HCT116 (cell line): ENCODE measurements around the gene TCF7L2. TPM values are rescaled to one million over a fixed set of nuclear protein-coding genes. Genes with fewer than 3 reads are reported as not detected.

Source experiments
- ATAC-seq: fragments of 200-7000 bp; cut with Tn5 transposase; 2 replicates; pipeline ENCODE4 v1.9.1; 2020; ENCODE audit warnings: mild to moderate bottlenecking, moderate library complexity
- BruUV-seq: library from RNA; stranded (reverse); fragments of 400-500 nt; replicated peaks from 2 replicates; lab custom pipeline; 2021; lab: Mats Ljungman, UMichigan
- CTCF ChIA-PET: fragments of 300-600 bp; sonication (Branson Sonifier 250); formaldehyde crosslinking; loops from one replicate; lab custom pipeline; 2021; ENCODE audit warnings: antibody characterized with exemption; lab: Charles Lee
- POLR2A ChIA-PET: fragments of 300-600, 350-600 bp; sonication (Branson Sonifier 250); formaldehyde crosslinking; loops from one replicate; lab custom pipeline; 2021; ENCODE audit warnings: antibody characterized with exemption; lab: Charles Lee
- RAD21 ChIA-PET, 2 experiments: fragments of 300-600 bp; sonication (Branson Sonifier 250); formaldehyde crosslinking; loops; one replicate each; lab custom pipeline; 2023; ENCODE audit warnings: low total read pairs in 2 of 2; ENCODE audit not compliant: uncharacterized antibody in 2 of 2, unreplicated experiment in 2 of 2, low non-redundant PET in 1 of 2; lab: Charles Lee
- DNase-seq: peaks from one replicate; pipeline ENCODE4 v3.0.0-alpha.2; 2010; ENCODE audit warnings: low read depth, low spot score
- H2AFZ ChIP-seq: fragments of 200-600 bp; shearing (Covaris generic), sonication (generic); 2 replicates; pipeline ENCODE4 v1.6.1; 2017; ENCODE audit warnings: low read depth, mixed run types, mixed read lengths, antibody characterized with exemption, low read length; ENCODE audit not compliant: poor library complexity, severe bottlenecking
- H3K27ac ChIP-seq: 2 replicates; pipeline ENCODE4 v1.5.1; 2012; ENCODE audit warnings: low read depth, low read length
- H3K27me3 ChIP-seq: fragments of 200-600 bp; sonication (generic); 2 replicates; pipeline ENCODE4 v1.6.1; 2016; ENCODE audit warnings: mixed run types, low read length, mixed read lengths; ENCODE audit not compliant: insufficient read depth
- H3K36me3 ChIP-seq, 2 experiments: fragments of 200-500 bp in 1 of 2; fragments of 200-600 bp in 1 of 2; sonication (Bioruptor generic) in 1 of 2; sonication (generic) in 1 of 2; 2 replicates each; pipeline versions ENCODE4 v1.5.1 to v1.6.1; 2014 to 2016; ENCODE audit warnings: low read length in 2 of 2, inconsistent platforms in 1 of 2, mixed read lengths in 1 of 2, mixed run types in 1 of 2; ENCODE audit not compliant: insufficient read depth in 2 of 2, control insufficient read depth in 1 of 2
- H3K4me1 ChIP-seq, 2 experiments: fragments of 200-600 bp in 1 of 2; sonication (generic) in 1 of 2; 2 replicates each; pipeline versions ENCODE4 v1.5.1 to v1.6.1; 2012 to 2017; ENCODE audit warnings: low read length in 2 of 2, inconsistent platforms in 1 of 2, mild to moderate bottlenecking in 1 of 2, mixed read lengths in 1 of 2, mixed run types in 1 of 2, moderate library complexity in 1 of 2; ENCODE audit not compliant: insufficient read depth in 2 of 2, control insufficient read depth in 1 of 2
- H3K4me2 ChIP-seq: fragments of 200-600 bp; sonication (generic); 2 replicates; pipeline ENCODE4 v1.6.1; 2017; ENCODE audit warnings: mixed run types, low read length, mixed read lengths
- H3K4me3 ChIP-seq, 2 experiments: fragments of 200-600 bp in 1 of 2; sonication (generic) in 1 of 2; replicated peaks in 1 of 2; 2 replicates each; pipeline ENCODE4 v1.5.1; 2011 to 2016; ENCODE audit warnings: low read length in 2 of 2, control low read depth in 1 of 2, low read depth in 1 of 2, mild to moderate bottlenecking in 1 of 2, mixed read lengths in 1 of 2, mixed run types in 1 of 2
- H3K79me2 ChIP-seq: fragments of 200-600 bp; sonication (generic); 2 replicates; pipeline ENCODE4 v1.6.1; 2017; ENCODE audit warnings: mild to moderate bottlenecking, mixed run types, low read length, moderate library complexity, mixed read lengths; ENCODE audit not compliant: insufficient read depth
- H3K9ac ChIP-seq: fragments of 200-600 bp; sonication (generic); 2 replicates; pipeline ENCODE4 v1.6.1; 2016; ENCODE audit warnings: low read length, mixed read lengths
- H3K9me2 ChIP-seq: fragments of 200-600 bp; sonication (generic), shearing (Covaris generic); 2 replicates; pipeline ENCODE4 v1.6.1; 2017; ENCODE audit warnings: mixed run types, mild to moderate bottlenecking, moderate library complexity; ENCODE audit not compliant: insufficient read depth
- H3K9me3 ChIP-seq, 2 experiments: fragments of 200-500 bp in 1 of 2; fragments of 200-600 bp in 1 of 2; sonication (Bioruptor generic) in 1 of 2; sonication (generic) in 1 of 2; 2 replicates each; pipeline ENCODE4 v1.6.1; 2014 to 2017; ENCODE audit warnings: low read length in 2 of 2, mixed read lengths in 2 of 2, inconsistent platforms in 1 of 2, low read depth in 1 of 2, mild to moderate bottlenecking in 1 of 2, mixed run types in 1 of 2, moderate library complexity in 1 of 2; ENCODE audit not compliant: control insufficient read depth in 1 of 2, insufficient read depth in 1 of 2
- H4K20me1 ChIP-seq: fragments of 200-600 bp; sonication (generic), shearing (Covaris generic); 2 replicates; pipeline ENCODE4 v1.6.1; 2017; ENCODE audit warnings: mixed run types, mild to moderate bottlenecking, moderate library complexity; ENCODE audit not compliant: insufficient read depth
- ATF3 ChIP-seq: IDR thresholded peaks from 2 replicates; pipeline ENCODE4 v1.6.1; 2012
- CBX3 ChIP-seq: IDR thresholded peaks from 2 replicates; pipeline ENCODE4 v1.6.1; 2012; ENCODE audit warnings: low read depth
- CEBPB ChIP-seq: IDR thresholded peaks from 2 replicates; pipeline ENCODE4 v1.6.1; 2012; ENCODE audit warnings: low read depth
- EGR1 ChIP-seq: IDR thresholded peaks from 2 replicates; pipeline ENCODE4 v1.6.1; 2012; ENCODE audit warnings: low read depth
- EZH2 ChIP-seq: fragments of 200-600 bp; sonication (generic); IDR thresholded peaks from 2 replicates; pipeline ENCODE4 v1.6.1; 2017; ENCODE audit warnings: antibody characterized with exemption, mixed run types
- EZH2phosphoT487 ChIP-seq: fragments of 200-600 bp; IDR thresholded peaks from 2 replicates; pipeline ENCODE4 v1.6.1; 2018; ENCODE audit warnings: antibody characterized with exemption, borderline replicate concordance
- JUND ChIP-seq: IDR thresholded peaks from 2 replicates; pipeline ENCODE4 v1.6.1; 2012
- POLR2A ChIP-seq: IDR thresholded peaks from 2 replicates; pipeline ENCODE4 v1.7.0; 2011; ENCODE audit warnings: borderline replicate concordance; ENCODE audit not compliant: insufficient read depth, insufficient read length; ENCODE audit errors: extremely low read depth
- POLR2AphosphoS5 ChIP-seq: IDR thresholded peaks from 2 replicates; pipeline ENCODE4 v1.6.1; 2011; ENCODE audit warnings: mild to moderate bottlenecking, low read depth, low read length, moderate library complexity
- RAD21 ChIP-seq: IDR thresholded peaks from 2 replicates; pipeline ENCODE4 v1.6.1; 2012; ENCODE audit warnings: low read depth, mild to moderate bottlenecking
- REST ChIP-seq: IDR thresholded peaks from 2 replicates; pipeline ENCODE4 v1.6.1; 2012; ENCODE audit warnings: low read depth
- SP1 ChIP-seq: IDR thresholded peaks from 2 replicates; pipeline ENCODE4 v1.6.1; 2012; ENCODE audit warnings: low read depth
- SRF ChIP-seq: IDR thresholded peaks from 2 replicates; pipeline ENCODE4 v1.6.1; 2012; ENCODE audit warnings: low read depth
- YY1 ChIP-seq: IDR thresholded peaks from 2 replicates; pipeline ENCODE4 v1.6.1; 2011; ENCODE audit warnings: low read length, low read depth, moderate library complexity, mild to moderate bottlenecking; ENCODE audit not compliant: insufficient replicate concordance; ENCODE audit errors: extremely low read depth
- ZBTB33 ChIP-seq: IDR thresholded peaks from 2 replicates; pipeline ENCODE4 v1.6.1; 2011; ENCODE audit warnings: mild to moderate bottlenecking, low read length, moderate library complexity; ENCODE audit not compliant: insufficient replicate concordance; ENCODE audit errors: extremely low read depth
- ZFX ChIP-seq: fragments of 450-650 bp; IDR thresholded peaks from 2 replicates; pipeline ENCODE4 v1.6.1; 2017
- ZNF274 ChIP-seq: fragments of 200-500 bp; sonication (Bioruptor generic); IDR thresholded peaks from 2 replicates; pipeline ENCODE4 v1.6.1; 2014; ENCODE audit warnings: mild to moderate bottlenecking, low read depth, low read length, inconsistent platforms
- intact Hi-C: fragments of 100-400 bp; cut with micrococcal nuclease; formaldehyde crosslinking; loops from 2 replicates; pipeline ENCODE4 v1.10.0; 2022
- total RNA-seq: library from RNA; stranded (reverse); gene quantifications from one replicate; pipeline ENCODE4 v1.2.1, GENCODE V29; 2021; ENCODE audit not compliant: unreplicated experiment

TCF7L2 gene
- total RNA-seq, 1 experiment from 2014 or later = 164 TPM

- POLR2A ChIA-PET = interaction anchor here (0.7 kb wide), 1 partner anchor 1439 kb away, joined by 3 read pairs; no protein-coding TSS in a partner anchor
- Histone ChIP-seq H3K4me2 (no peak overlapping the region), H3K9me2 (no peaks in the 10 kb centered on the region), H3K27ac (no peak overlapping the region)
- no TSS peak for BruUV-seq
- no peak for DNase-seq
- no peak for TF ChIP-seq JUND
- no peak for TF ChIP-seq ZFX
- TF ChIP-seq POLR2A = no peak
- no peak for TF ChIP-seq YY1
- no peak for TF ChIP-seq CEBPB
- TF ChIP-seq ATF3 = no peak
- TF ChIP-seq, all 23 proteins: peak for 0
- Histone ChIP-seq H3K27me3 (no peaks in the 10 kb centered on the region), H2AFZ (no peak overlapping the region), H4K20me1 (no peaks in the 10 kb centered on the region), H3K9me3 (no peaks in the 10 kb centered on the region), H3K4me3 (no peak overlapping the region), H3K79me2 (no peaks in the 10 kb centered on the region), H3K36me3 (no peaks in the 10 kb centered on the region), H3K9ac (no peak overlapping the region), H3K4me1 (peaks cover 32 to 53% of the 10 kb centered on the region in 2 experiments)
- intact Hi-C loops = no loop called here
- CTCF ChIA-PET = interaction anchor here (0.7 kb wide), 1 partner anchor 1747 kb away, joined by 3 read pairs; no protein-coding TSS in a partner anchor
- RAD21 ChIA-PET = interaction anchor here in 1 of 2 experiments (0.6 kb wide), 1 partner anchor 11 kb away, joined by 5 read pairs; no protein-coding TSS in a partner anchor
- ATAC-seq = no peak
Observed at GRCh38 chr10:112917681-112918080, 32.4 kb upstream of the TCF7L2 start.

DNA sequence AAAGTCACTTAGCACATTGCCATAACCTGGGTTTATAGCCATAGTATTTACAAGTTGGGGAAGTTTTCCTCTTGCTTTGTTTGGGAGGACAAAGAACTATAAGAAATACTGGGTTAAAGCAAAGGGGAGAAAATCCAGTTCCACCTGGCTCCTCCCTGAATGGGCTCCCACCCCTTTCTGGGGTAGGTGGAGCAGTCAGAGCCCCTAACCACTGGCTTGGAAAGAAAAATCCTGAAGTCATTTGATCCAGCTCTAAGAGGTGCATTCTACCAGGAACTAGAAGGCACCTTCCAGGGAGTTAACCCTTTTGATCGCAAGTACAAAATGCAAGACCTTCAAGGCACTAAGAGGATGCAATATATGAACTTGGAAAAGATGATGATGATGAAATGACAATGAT lies 31.3 kb upstream of the TCF7L2 start:
- no peak overlapping the region for H3K4me3 ChIP-seq
- no peaks in the 10 kb centered on the region for H3K79me2 ChIP-seq
- no peak overlapping the region for H3K9ac ChIP-seq
- peaks cover 31 to 48% of the 10 kb centered on the region in 2 experiments for H3K4me1 ChIP-seq
- intact Hi-C loops = no loop called here
- H3K9me2 ChIP-seq = no peaks in the 10 kb centered on the region
- H3K36me3 ChIP-seq = no peaks in the 10 kb centered on the region
- H3K9me3 ChIP-seq = no peaks in the 10 kb centered on the region
- RAD21 ChIA-PET = no interaction called here
- H3K27ac ChIP-seq = no peak overlapping the region
- no peak overlapping the region for H2AFZ ChIP-seq
- POLR2A ChIA-PET = no interaction called here
- H3K27me3 ChIP-seq = no peaks in the 10 kb centered on the region
- DNase-seq (no peak), ATAC-seq (no peak)
- no TSS peak for BruUV-seq
- H4K20me1 ChIP-seq = no peaks in the 10 kb centered on the region
- CTCF ChIA-PET = no interaction called here
- peak overlapping the region; percentile 59; the same call in 1 of the 2 replicates for H3K4me2 ChIP-seq
- TF ChIP-seq REST (no peak), POLR2AphosphoS5 (no peak), EZH2phosphoT487 (no peak), SRF (no peak), EGR1 (no peak), ZFX (no peak), RAD21 (no peak), ZNF274 (no peak), CBX3 (no peak), EZH2 (no peak), SP1 (no peak), CEBPB (no peak), ZBTB33 (no peak)
